ENCODE measurements around the gene SAPCD2. TPM values are rescaled to one million over a fixed set of nuclear protein-coding genes. Genes with fewer than 3 reads are reported as not detected.
"Not testable (repeated sequence)": the region's sequence is repeated elsewhere in the genome, so short reads cannot be mapped to it uniquely, and the experiment has no call there.

The SAPCD2 gene
- polyA plus RNA-seq, 3 donors = 0.03 to 3.1 (median 1.7) TPM

DNA sequence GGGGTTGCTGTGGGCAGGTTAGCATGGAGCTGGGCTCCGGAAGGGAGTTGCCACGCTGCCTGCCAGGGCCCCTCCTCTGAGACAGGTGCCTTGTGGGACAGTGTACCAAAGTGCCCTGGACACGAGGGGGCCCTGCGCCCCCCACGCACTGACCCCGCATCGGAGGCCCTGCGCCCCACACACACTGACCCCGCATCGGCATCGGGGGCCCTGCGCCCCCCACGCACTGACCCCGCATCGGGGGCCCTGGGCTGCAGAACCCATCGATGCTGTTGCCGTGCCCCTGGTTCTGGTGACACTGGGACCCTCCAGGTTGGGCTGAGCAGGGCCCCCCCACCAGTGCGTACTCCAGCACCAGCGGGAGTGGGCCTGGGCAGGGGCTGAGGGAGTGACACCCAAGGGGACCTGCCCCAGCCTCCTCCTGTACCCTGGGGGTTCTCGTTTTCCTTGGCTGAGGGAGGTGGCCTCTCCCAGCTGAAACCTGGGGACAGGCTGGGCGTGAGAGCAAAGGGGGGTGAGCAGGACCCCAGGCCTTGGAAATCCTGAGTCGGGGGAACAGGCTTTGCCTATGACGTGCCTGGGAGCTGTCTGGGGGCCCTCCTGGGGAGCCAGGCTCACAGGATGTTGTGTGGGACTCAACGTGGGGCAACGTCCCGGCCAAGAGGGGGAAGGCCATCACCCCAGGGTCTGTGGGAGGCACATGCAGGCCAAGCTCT is 6.9 kb downstream of the SAPCD2 start:
- peaks cover 14 to 25% (median 21%) of the 10 kb centered on the region in 3 donors for H3K27me3 Mint-ChIP-seq (ENCODE audit: low read depth in 3 of 3)
- Histone ChIP-seq H3K9ac (ENCODE audit: insufficient read depth, low read length, poor library complexity, severe bottlenecking) (no peak overlapping the region), H3K79me2 (ENCODE audit: insufficient read depth, low read length) (no peaks in the 10 kb centered on the region), H3K4me2 (replicated peaks; ENCODE audit: extremely low read depth, low read length, poor library complexity, severe bottlenecking) (no peak overlapping the region), H3K27ac (ENCODE audit: low read depth in 1 of 2, low read length in 2 of 2) (no peak overlapping the region), H2AFZ (ENCODE audit: insufficient read depth, low read depth, low read length, poor library complexity, severe bottlenecking) (no peak overlapping the region), H4K20me1 (ENCODE audit: insufficient read depth, low read length) (no peaks in the 10 kb centered on the region), H3K4me1 (ENCODE audit: control insufficient read depth in 1 of 2, insufficient read depth in 2 of 2, low read length in 2 of 2) (peaks cover 10 to 11% of the 10 kb centered on the region in 2 donors), H3K27me3 (ENCODE audit: control insufficient read depth in 2 of 2, insufficient read depth in 2 of 2, low read length in 2 of 2) (no peaks in the 10 kb centered on the region), H3K36me3 (replicated peaks in 1 of 2; ENCODE audit: control insufficient read depth in 1 of 2, insufficient read depth in 2 of 2, low read length in 2 of 2) (peaks cover 0 to 5% of the 10 kb centered on the region in 2 donors), H3K9me3 (replicated peaks in 1 of 2; ENCODE audit: control insufficient read depth in 1 of 2, insufficient read depth in 1 of 2, low read length in 2 of 2) (no peaks in the 10 kb centered on the region), H3K4me3 (replicated peaks in 1 of 3; ENCODE audit: low read depth in 2 of 3, low read length in 3 of 3) (no peak overlapping the region)
- H3K4me1 Mint-ChIP-seq = peaks cover 15% of the 10 kb centered on the region
- 88% methylated on average over 24 of the region's 26 CpGs for WGBS (ENCODE audit: insufficient coverage)
- no peak for DNase-seq
- no peak overlapping the region for H3K4me3 Mint-ChIP-seq
- TF ChIP-seq, protein P1, sequence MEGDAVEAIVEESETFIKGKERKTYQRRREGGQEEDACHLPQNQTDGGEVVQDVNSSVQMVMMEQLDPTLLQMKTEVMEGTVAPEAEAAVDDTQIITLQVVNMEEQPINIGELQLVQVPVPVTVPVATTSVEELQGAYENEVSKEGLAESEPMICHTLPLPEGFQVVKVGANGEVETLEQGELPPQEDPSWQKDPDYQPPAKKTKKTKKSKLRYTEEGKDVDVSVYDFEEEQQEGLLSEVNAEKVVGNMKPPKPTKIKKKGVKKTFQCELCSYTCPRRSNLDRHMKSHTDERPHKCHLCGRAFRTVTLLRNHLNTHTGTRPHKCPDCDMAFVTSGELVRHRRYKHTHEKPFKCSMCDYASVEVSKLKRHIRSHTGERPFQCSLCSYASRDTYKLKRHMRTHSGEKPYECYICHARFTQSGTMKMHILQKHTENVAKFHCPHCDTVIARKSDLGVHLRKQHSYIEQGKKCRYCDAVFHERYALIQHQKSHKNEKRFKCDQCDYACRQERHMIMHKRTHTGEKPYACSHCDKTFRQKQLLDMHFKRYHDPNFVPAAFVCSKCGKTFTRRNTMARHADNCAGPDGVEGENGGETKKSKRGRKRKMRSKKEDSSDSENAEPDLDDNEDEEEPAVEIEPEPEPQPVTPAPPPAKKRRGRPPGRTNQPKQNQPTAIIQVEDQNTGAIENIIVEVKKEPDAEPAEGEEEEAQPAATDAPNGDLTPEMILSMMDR (IDR thresholded peaks at IDR 0.05) = no peak
- intact Hi-C loops (cut with micrococcal nuclease) = loop anchor here in 1 of 2 donors (10.0 kb wide), 1 partner anchor 279 kb away; no protein-coding TSS in a partner anchor
- no peaks in the 10 kb centered on the region for H3K9me3 Mint-ChIP-seq
- no peak overlapping the region for H3K27ac Mint-ChIP-seq
- H3K36me3 Mint-ChIP-seq = peaks cover 6 to 18% of the 10 kb centered on the region in 2 donors

DNA sequence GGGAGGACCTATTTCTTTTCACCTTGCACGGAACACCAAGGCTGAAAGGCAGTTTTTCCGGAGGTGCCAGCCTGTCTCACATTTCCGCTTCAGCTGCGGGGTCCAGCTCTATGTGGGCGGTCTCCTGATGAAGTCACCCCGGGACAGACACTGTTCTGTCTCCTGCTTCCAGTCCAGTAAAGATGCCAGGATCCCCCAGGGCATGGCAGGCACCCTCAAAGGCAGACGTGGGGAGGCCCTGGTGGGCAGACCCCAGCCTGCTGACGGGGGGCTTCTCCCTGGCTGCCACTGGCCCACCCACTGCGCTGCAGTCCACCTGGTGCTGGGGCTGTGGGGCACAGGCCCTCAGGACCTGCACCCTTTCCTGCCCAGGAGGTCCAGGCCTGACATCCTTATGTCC is 7.6 kb downstream of the SAPCD2 start:
- 100% methylated on average over 2 of the region's 9 CpGs for WGBS (ENCODE audit: insufficient coverage)

More for the DNA sequence above, 7.6 kb downstream of the SAPCD2 start:
- H3K9ac ChIP-seq (ENCODE audit: insufficient read depth, low read length, poor library complexity, severe bottlenecking); H4K20me1 ChIP-seq (ENCODE audit: insufficient read depth, low read length); H3K27ac Mint-ChIP-seq; H3K36me3 ChIP-seq (replicated peaks in 1 of 2; ENCODE audit: control insufficient read depth in 1 of 2, insufficient read depth in 2 of 2, low read length in 2 of 2); H3K79me2 ChIP-seq (ENCODE audit: insufficient read depth, low read length); H3K4me3 Mint-ChIP-seq; DNase-seq; H3K4me3 ChIP-seq (replicated peaks in 1 of 3; ENCODE audit: low read depth in 2 of 3, low read length in 3 of 3); H3K27me3 ChIP-seq (ENCODE audit: control insufficient read depth in 2 of 2, insufficient read depth in 2 of 2, low read length in 2 of 2); H3K27ac ChIP-seq (ENCODE audit: low read depth in 1 of 2, low read length in 2 of 2); H3K9me3 Mint-ChIP-seq; H3K9me3 ChIP-seq (replicated peaks in 1 of 2; ENCODE audit: control insufficient read depth in 1 of 2, insufficient read depth in 1 of 2, low read length in 2 of 2); H3K4me1 ChIP-seq (ENCODE audit: control insufficient read depth in 1 of 2, insufficient read depth in 2 of 2, low read length in 2 of 2); H2AFZ ChIP-seq (ENCODE audit: insufficient read depth, low read depth, low read length, poor library complexity, severe bottlenecking); H3K4me2 ChIP-seq (replicated peaks; ENCODE audit: extremely low read depth, low read length, poor library complexity, severe bottlenecking): not testable (repeated sequence)
- Mint-ChIP-seq H3K27me3 (ENCODE audit: low read depth in 3 of 3) (peaks cover 14 to 23% (median 21%) of the 10 kb centered on the region in 3 donors), H3K4me1 (peaks cover 14% of the 10 kb centered on the region), H3K36me3 (peaks cover 6 to 18% of the 10 kb centered on the region in 2 donors)
- intact Hi-C loops (cut with micrococcal nuclease) = loop anchor here in 1 of 2 donors (10.0 kb wide), 1 partner anchor 278 kb away; no protein-coding TSS in a partner anchor

All from CD14-positive monocyte (primary cell).